ENCODE data around the gene RXRG.
"Not testable (repeated sequence)": the region's sequence is repeated elsewhere in the genome, so short reads cannot be mapped to it uniquely, and the experiment has no call there.

The RXRG gene

DNA sequence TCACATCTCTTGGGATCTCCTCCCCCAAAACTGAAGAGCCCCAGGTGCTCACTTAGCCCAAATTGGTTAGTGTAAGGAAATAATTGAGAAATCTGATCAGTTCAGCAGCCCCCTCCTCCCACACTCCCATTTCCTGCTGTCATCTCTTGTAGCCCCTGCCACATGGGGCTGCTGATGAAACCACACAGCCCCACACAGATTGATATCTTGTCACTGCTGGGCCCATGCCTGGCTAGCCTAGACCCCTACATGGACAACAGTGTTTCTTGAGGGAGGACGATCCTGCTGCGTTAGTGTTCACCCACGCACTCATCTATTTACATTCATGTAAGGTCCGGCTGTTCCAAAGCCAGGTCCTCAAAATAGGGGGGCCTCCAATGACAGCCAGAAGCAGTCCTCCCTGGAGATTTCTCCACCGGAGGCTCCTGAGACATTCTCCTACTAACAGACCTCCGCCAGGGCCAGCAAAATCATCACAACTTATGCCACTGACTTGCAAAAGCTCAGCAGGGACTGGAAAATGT, 23.9 kb upstream of the RXRG start:
- DNase-seq (ENCODE audit: low spot score), result no peak
- ChIA-PET CTCF (no interaction called here), POLR2A (ENCODE audit: low non-redundant PET) (no interaction called here)
- TF ChIP-seq, protein P1, sequence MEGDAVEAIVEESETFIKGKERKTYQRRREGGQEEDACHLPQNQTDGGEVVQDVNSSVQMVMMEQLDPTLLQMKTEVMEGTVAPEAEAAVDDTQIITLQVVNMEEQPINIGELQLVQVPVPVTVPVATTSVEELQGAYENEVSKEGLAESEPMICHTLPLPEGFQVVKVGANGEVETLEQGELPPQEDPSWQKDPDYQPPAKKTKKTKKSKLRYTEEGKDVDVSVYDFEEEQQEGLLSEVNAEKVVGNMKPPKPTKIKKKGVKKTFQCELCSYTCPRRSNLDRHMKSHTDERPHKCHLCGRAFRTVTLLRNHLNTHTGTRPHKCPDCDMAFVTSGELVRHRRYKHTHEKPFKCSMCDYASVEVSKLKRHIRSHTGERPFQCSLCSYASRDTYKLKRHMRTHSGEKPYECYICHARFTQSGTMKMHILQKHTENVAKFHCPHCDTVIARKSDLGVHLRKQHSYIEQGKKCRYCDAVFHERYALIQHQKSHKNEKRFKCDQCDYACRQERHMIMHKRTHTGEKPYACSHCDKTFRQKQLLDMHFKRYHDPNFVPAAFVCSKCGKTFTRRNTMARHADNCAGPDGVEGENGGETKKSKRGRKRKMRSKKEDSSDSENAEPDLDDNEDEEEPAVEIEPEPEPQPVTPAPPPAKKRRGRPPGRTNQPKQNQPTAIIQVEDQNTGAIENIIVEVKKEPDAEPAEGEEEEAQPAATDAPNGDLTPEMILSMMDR (conservative IDR thresholded peaks at IDR 0.05; ENCODE audit: low read depth), result no peak
- no peak overlapping the region for H3K27ac ChIP-seq

DNA sequence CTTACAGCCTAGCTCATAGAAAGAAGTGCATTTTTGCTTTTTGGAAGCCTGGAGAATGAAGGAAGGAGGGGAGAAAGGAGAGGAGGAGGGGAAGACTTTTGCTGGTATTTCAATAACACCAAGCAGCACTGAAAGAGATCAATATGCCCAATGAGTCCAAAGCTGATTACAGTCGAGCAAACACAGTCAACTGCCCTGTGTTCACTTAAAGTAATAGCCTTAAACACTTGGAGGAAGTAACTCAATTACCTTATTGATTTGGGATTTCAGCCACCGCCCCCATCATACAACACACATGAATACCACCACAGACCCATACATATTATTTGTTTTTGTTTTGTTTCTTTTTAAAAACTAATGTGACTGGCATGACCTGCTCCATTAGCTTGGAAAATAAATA, 23.3 kb upstream of the RXRG start:
- CTCF ChIA-PET, result no interaction called here

DNA sequence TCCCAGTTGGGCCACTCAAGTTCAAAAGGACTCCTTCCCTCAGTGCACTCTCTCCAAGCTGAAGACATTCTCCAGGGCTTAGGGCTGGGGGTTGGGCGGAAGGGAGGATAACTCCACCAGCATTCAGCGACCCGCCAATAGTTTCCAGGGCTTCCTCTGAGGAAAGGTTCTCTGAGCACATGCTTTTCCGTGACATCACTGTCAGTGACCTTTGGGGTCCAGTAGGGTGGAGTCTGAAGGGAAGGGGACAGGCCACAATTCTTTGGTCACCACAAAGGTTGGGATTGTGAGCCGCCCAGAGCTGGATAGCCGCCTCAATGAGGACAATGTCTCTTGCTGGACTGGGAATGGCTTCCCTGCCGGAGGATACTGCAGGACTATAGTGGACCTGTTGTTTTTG, 22.8 kb upstream of the RXRG start:
- TF ChIP-seq, protein P1 (conservative IDR thresholded peaks at IDR 0.05; ENCODE audit: low read depth), result no peak
- ChIA-PET CTCF (no interaction called here), POLR2A (ENCODE audit: low non-redundant PET) (no interaction called here)
- no peak overlapping the region for H3K27ac ChIP-seq
- no peak for DNase-seq (ENCODE audit: low spot score)

More for the DNA sequence above, 23.3 kb upstream of the RXRG start:
- no peak for DNase-seq (ENCODE audit: low spot score)
- no peak overlapping the region for H3K27ac ChIP-seq
- TF ChIP-seq, protein P1 (conservative IDR thresholded peaks at IDR 0.05; ENCODE audit: low read depth), result no peak
- POLR2A ChIA-PET (ENCODE audit: low non-redundant PET), result no interaction called here

DNA sequence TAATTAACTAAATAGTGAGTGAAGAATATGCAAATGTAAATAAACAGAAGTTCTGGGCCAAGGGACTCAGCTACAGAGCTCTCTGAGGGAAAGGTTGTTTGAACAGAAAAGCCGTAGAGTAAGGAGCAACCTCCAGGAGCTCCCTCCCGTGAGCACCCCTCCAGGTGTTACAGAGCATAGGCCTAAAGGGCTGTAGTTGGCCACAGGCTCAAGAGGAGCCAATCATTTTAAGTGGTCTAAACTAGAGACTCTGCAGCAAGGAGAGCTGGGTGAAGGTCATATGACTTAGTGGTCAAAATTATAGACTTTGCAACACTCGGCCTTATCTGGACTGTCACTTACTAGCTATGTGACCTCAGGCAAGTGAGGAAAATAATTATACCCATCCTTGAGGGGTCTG, 19.1 kb upstream of the RXRG start:
- no peak for DNase-seq (ENCODE audit: low spot score)
- ChIA-PET POLR2A (ENCODE audit: low non-redundant PET) (no interaction called here), CTCF (no interaction called here)
- no peak overlapping the region for H3K27ac ChIP-seq
- TF ChIP-seq, protein P1 (conservative IDR thresholded peaks at IDR 0.05; ENCODE audit: low read depth), result no peak

DNA sequence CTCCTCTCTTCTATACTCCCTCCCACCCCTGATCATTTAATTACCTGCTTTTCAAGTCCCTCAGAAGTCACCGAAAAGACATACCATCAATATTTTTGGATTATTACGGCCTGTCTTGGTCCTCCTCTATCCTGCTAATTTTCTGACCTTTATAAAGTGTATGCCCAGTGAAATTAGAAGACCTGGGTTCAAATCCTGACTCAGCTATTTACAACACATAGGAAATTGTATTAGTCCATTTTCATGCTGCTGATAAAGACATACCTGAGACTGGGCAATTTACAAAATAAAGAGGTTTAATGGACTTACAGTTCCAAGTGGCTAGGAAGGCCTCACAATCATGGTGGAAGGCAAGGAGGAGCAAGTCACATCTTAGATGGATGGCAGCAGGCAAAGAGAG, 14.8 kb upstream of the RXRG start:
- DNase-seq (ENCODE audit: low spot score); H3K27ac ChIP-seq; POLR2A ChIA-PET (ENCODE audit: low non-redundant PET): not testable (repeated sequence)
- CTCF ChIA-PET, result interaction anchor here (0.7 kb wide), 1 partner anchor 52 kb away, joined by 3 read pairs; no protein-coding TSS in a partner anchor

DNA sequence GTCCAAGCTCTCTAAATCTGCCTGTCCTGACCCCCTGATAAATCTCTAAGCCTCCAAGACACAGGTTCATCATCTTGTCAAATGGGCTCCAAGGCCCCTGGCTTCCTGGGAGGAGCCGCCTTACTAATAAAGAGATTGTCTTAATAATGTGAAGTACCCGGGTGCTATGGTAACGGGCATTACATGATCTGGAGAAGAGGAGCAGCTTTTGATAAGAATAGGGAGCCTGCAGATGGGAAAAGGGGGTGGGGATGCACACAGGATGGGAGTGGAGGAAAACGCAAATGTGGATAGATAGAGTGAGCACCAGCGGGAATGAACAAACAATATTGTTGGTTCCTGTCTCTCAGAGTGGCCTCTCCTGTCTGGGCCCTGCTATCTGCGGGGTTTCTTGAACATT, 11.9 kb upstream of the RXRG start:
- POLR2A ChIA-PET (ENCODE audit: low non-redundant PET), result no interaction called here
- TF ChIP-seq, protein P1 (conservative IDR thresholded peaks at IDR 0.05; ENCODE audit: low read depth), result no peak
- no peak for DNase-seq (ENCODE audit: low spot score)
- no peak overlapping the region for H3K27ac ChIP-seq
- CTCF ChIA-PET, result no interaction called here

DNA sequence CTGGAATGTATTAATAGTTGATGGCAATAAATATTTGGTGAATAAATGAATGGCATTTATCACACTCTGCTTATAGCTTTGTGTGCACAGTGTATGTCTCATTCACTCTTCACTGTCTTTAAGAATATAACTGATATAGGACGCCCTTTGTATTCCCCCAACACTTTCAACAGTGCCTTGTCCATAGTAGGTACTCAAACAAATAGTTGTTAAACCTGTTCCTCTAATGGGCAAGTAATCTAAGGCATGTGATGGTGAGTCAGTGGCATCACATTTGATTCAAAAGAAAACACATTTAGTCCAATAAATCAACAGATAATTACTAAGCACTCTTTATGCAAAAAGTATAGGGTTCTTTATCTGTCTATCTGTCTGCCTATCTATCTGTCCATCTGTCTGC, 11.2 kb upstream of the RXRG start:
- ChIA-PET CTCF (interaction anchor here (0.6 kb wide), 1 partner anchor 287 kb away, joined by 6 read pairs; no protein-coding TSS in a partner anchor), POLR2A (ENCODE audit: low non-redundant PET) (no interaction called here)
- TF ChIP-seq, protein P1 (conservative IDR thresholded peaks at IDR 0.05; ENCODE audit: low read depth), result no peak
- DNase-seq (ENCODE audit: low spot score), result peak; percentile 23
- no peak overlapping the region for H3K27ac ChIP-seq

Measured in RWPE1 (cell line).